Ramos (cell line): ENCODE data around the gene IRAK2.
"Not testable (repeated sequence)": the region's sequence is repeated elsewhere in the genome, so short reads cannot be mapped to it uniquely, and the experiment has no call there.

Experiments used
- in situ Hi-C: fragments of 300-500 bp; cut with MboI; formaldehyde crosslinking; loops from one replicate; pipeline ENCODE4 v1.14.3; 2022; ENCODE audit warnings: low sequenced_read_pairs; ENCODE audit not compliant: unreplicated experiment

Gene IRAK2, protein sequence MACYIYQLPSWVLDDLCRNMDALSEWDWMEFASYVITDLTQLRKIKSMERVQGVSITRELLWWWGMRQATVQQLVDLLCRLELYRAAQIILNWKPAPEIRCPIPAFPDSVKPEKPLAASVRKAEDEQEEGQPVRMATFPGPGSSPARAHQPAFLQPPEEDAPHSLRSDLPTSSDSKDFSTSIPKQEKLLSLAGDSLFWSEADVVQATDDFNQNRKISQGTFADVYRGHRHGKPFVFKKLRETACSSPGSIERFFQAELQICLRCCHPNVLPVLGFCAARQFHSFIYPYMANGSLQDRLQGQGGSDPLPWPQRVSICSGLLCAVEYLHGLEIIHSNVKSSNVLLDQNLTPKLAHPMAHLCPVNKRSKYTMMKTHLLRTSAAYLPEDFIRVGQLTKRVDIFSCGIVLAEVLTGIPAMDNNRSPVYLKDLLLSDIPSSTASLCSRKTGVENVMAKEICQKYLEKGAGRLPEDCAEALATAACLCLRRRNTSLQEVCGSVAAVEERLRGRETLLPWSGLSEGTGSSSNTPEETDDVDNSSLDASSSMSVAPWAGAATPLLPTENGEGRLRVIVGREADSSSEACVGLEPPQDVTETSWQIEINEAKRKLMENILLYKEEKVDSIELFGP

DNA sequence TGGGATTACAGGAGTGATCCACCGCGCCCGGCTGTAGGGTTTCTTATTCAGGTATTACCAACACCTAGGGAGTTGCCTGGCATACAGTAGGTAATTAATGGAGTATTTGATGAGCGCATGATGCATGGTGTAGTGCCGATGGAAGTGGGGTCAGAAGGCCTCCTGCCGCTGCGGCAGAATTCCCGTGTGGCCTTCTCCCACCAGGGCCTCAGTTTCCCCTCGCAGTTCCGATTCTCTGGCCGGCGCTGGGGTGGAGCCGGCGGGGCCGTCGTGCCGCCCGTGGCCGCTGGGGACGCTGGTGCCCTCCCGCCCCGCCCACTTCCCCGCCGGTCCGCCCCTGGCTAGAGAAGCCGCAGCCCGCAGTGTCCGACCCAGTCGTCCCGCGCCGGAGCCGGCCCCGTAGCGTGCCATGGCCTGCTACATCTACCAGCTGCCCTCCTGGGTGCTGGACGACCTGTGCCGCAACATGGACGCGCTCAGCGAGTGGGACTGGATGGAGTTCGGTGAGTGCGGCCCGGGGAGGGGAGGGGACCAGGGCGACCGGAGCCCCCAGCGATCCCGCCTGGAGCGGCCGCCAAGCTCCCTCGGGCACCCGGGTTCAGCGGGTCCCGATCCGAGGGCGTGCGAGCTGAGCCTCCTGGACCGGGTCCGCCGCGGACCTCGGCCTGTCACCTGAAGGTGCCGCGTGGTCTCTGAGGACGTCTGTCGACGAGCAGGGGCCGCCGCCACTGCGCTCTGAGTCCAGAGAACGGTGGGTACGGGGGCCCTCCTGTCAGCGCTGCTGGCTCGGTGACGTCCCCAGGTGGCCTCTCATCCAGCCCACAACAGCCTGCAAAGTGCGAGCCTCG lies at the start of gene IRAK2:
TSS of gene IRAK2 (plus strand) at position 374 of the 848 bp plus-strand sequence. CDS start at position 410, 36 bp downstream.
- in situ Hi-C loops = no loop called here

DNA sequence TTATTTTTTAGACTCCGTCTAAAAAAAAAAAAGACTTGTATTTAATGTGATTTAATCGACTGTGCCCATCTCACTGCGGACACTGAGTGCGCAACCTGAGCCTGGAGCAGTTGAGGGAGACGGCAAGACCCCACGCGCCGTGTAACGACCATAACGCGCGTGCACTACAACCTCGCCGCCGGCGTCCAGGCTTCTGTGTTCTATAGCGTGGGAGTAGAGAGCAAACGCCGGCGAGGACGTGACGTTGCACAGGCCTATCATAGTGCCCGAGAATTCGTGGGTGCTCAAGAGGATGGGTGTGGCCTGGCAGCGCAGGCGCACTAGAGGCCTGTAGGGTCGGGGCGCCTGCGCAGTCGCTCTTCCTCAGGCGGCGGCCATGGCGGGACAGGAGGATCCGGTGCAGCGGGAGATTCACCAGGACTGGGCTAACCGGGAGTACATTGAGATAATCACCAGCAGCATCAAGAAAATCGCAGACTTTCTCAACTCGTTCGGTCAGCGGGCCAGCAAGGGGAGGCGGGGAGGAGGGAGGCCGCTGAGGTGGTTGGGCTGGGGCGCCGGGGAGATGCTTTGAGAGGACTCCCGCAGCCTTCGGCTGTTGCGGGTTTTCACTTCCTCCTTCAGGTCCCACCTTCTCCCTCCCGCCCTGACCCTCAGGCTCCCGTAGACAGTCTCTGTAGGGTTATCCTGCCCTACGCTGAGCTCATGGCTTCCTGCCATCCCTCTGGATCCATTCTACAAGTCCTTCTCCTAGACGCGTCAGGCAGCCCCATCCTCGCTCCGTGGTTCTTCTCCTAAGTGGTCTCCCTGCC lies 49.2 kb upstream of the IRAK2 start, which contains the start of gene BRK1:
TSS of gene BRK1 (plus strand) at position 350 of the 812 bp plus-strand sequence. CDS start at position 377, 27 bp downstream.
- in situ Hi-C loops = no loop called here

DNA sequence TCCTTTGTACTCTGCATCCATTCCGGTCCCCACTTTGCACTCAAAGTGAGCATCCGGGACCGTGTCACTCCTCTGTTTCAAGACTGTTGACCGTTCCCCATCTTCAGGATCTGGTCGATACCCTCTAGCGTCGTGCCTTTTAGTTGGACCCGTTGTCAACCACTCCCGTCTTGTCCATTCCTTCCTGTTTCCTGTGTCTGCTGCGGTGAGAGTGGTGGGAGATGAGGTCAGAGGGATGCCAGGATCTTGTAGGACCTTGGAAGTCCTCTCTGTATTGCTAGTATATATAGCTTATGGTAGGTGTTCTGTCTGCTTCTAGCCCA lies 48.6 kb upstream of the IRAK2 start:
- in situ Hi-C loops = no loop called here

DNA sequence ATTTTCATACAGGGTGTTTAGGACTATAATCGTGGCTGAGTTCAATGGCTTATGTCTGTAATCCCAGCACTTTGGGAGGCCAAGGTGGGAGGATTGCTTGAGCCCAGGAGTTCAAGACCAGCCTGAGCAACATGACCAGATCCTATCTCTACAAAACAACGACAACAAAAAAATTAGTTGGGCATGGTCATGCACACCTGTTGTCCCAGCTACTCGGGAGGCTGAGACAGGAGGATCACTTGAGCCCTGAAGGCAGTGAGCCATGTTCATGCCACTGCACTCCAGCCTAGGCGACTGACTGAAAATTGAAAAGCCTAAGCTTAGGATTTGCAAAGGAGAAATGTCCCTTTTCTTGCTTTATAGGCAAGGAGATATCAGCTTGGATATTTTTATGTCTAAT lies 47.8 kb upstream of the IRAK2 start:
- in situ Hi-C loops = no loop called here

DNA sequence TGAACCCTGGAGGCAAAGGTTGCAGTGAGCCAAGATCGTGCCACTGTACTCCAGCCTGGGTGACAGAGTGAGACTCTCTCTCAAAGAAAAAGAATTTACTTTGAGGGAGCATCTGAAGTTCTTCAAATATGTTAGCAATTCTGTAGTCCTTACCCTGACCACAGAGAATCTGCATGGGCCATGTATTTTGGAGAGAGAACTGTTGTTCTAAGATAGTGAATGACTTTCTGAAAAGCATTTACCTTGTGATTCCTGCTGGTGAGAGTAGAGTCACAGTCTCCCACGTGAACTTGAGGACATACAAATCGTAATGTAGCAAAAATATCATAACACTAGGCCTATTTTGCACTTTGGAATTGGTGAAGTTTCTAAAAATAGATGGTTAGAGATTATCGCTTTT lies 45.3 kb upstream of the IRAK2 start:
- in situ Hi-C loops = no loop called here

DNA sequence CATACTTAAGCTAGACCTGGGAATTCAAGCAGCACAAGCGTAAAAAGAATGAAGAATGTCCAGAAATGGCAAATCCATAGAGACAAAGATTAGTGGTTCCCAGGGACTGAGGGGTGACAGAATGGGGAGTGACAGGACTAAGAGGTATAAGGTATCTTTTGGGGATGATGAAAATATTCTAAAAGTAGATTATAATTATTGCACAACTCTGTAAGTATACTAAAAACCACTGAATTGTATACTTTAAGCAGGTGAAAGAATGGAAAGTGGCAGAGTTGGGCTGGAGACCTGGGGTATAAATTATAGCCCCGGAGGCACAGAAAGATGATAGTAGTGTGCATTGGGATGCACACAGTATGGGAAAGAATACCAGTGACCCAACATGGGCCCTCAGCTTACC lies 43.7 kb upstream of the IRAK2 start:
- in situ Hi-C loops = no loop called here

DNA sequence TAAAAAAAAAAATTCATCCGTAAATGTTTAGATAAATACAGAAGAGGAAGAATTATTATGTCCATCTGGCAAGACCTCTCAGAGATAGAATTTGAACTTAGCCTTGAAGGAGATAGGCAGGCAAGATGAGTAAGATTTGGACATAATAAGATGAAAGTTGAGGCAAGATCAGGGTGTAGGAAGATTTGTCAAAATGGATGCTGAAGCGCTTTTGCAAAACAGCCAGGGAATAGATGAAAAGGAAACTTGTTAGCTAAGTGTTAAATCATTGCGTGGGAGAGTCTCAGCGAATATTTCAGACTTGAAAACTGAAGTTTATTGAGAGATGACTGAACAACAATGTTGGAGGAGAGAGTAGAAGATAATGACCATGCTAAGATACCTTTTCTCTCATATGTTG lies 42.0 kb upstream of the IRAK2 start:
- in situ Hi-C loops = no loop called here

DNA sequence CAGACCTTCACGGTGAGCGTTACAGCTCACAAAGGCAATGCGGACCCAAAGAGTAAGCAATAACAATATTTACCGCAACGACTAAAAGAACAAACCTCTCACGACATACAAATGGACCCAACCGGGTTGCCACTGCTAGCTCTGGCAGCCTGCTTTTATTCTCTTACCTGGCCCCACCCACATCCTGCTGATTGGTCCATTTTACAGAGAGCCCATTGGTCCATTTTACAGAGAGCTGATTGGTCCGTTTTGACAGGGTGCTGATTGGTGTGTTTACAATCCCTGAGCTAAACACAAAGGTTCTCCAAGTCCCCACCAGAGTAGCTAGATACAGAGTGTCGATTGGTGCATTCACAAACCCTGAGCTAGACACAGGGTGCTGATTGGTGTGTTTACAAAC lies 28.8 kb upstream of the IRAK2 start:
- in situ Hi-C loops = not testable (repeated sequence)

DNA sequence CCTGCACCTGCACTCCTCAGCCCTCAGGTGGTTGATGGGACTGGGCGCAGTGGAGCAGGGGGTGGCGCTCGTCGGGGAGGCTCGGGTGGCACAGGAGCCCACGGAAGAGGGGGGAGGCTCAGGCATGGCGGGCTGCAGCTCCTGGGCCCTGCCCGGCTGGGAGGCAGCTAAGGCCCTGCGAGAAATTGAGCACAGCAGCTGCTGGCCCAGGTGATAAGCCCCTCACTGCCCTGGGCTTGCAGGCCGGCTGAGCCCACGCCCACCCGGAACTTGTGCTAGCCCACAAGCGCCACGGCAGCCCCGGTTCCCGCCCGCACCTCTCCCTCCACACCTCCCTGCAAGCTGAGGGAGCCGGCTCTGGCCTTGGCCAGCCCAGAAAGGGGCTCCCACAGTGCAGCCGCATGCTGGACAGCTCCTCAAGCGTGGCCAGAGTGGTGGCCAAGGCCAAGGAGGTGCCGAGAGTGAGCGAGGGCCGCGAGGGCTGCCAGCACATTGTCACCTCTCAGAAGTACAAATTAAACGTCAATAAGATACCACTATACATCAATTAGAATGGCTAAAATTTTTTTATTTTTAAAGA lies 28.2 kb upstream of the IRAK2 start:
- in situ Hi-C loops = no loop called here

DNA sequence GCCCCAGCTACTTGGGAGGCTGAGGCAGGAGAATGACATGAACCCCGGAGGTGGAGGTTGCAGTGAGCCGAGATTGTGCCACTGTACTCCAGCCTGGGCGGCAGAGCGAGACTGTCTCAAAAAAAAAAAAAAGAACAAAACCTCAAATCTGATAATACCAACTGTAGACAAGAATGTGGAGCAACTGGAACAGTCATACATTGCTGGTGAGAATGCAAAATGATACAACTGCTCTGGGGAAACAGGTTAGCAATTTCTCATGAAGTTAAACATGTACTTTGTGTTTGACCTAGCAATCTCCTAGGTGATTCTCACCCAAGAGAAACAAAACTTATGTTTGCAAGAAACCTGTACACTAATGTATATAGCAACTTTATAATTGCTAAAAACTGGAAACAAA lies 27.5 kb upstream of the IRAK2 start:
- in situ Hi-C loops = no loop called here

DNA sequence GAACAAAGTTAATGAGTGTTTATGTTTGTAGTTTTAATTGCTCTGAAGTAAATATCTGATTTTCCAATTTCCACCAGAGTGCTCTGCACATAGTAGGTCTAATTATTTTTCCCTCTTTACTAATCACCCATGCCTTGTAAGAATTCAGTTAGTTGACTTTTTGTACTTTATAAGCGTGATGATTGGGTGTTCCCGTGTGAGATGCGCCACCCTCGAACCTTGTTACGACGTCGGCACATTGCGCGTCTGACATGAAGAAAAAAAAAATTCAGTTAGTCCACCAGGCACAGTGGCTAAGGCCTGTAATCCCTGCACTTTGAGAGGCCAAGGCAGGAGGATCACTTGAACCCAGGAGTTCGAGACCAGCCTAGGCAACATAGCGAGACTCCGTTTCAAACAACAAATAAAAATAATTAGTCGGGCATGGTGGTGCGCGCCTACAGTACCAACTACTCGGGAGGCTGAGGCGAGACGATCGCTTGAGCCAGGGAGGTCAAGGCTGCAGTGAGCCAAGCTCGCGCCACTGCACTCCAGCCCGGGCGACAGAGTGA lies 23.6 kb upstream of the IRAK2 start:
- in situ Hi-C loops = no loop called here

DNA sequence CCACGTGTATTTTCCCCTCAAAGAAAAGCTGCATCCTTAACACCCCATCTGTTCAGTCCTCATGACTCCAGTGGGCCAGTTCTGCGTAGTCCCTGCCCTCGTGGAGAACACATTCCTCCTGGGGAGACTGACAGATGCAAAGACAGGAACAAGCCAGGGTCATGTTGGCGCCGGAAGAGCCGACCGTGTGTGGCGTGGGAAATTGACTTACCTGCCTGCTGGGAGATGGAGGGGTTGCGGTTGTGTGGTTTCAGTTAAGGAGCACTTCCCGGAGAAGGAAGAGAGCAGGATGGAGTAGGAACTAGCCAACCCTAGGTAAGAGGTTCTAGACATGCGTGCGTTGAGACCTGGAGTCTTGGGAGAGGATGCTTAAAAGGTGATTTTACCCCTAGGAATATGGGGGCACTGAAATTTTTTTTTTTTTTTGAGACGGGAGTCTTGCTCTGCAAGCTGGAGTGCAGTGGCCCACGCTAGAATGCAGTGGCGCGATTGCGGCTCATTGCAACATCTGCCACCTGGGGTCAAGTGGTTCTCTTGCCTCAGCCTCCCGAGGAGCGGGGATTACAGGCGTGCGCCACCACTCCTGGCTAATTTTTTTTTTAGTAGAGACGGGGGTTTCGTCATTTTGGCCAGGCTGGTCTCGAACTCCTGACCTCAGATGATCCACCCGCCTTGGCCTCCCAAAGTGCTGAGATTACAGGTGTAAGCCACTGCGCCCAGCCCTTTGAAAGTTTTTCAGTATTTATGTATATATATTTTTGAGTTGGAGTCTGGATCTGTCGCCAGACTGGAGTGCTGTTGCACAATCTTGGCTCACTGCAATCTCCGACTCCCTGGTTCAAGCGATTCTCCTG lies 21.8 kb upstream of the IRAK2 start:
- in situ Hi-C loops = no loop called here

DNA sequence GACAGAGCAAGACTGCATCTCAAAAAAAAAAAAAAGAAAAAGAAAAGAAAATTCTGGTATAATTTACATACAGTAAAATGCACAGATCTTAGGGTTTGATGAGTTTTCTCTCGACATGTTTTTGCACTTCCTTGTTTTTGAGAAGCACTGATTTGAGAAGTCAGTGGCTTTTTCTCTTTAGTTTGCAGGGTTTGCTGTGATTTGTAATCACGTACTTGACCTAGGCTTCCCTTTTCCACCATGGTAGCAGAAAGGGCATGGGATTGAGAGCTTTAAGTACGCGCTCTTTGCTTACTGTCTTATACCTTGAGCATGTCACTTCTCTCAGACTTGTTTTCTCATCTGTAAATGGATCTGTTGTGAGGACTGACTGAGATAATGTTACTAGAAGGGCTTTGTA lies 19.0 kb upstream of the IRAK2 start:
- in situ Hi-C loops = no loop called here

DNA sequence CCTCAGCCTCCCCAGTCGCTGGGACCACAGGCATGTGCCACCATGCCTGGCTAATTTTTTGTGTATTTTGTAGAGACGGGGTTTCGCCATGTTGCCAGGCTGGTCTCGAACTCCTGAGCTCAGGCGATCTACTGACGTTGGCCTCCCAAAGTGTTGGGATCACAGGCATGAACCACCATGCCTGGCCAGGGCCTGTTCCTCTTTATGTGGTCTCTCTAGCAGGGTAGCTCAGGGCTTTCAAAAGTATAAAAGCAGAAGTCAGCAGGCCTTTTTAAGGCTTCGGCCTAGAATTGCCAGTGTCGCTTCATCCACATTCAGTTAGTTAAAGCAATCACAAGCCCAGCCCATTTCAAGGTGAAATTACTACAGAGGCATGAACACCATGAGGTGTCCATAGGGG lies 15.5 kb upstream of the IRAK2 start:
- in situ Hi-C loops = no loop called here

DNA sequence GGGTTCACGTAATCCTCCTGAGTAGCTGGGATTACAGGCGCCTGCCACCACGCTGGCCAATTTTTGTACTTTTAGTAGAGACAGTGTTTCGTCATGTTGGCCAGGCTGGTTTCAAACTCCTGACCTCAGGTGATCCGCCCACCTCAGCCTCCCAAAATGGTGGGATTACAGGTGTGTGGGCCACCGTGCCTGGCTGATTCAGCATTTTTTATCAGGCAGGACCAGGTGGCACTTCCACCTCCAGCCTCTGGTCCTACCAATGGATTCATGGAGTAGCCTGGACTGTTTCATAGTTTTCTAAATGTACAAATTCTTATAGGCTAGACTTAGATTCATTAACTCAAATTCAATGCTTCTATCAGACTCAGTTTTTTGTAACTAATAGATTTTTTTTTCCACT lies 13.7 kb upstream of the IRAK2 start:
- in situ Hi-C loops = no loop called here

DNA sequence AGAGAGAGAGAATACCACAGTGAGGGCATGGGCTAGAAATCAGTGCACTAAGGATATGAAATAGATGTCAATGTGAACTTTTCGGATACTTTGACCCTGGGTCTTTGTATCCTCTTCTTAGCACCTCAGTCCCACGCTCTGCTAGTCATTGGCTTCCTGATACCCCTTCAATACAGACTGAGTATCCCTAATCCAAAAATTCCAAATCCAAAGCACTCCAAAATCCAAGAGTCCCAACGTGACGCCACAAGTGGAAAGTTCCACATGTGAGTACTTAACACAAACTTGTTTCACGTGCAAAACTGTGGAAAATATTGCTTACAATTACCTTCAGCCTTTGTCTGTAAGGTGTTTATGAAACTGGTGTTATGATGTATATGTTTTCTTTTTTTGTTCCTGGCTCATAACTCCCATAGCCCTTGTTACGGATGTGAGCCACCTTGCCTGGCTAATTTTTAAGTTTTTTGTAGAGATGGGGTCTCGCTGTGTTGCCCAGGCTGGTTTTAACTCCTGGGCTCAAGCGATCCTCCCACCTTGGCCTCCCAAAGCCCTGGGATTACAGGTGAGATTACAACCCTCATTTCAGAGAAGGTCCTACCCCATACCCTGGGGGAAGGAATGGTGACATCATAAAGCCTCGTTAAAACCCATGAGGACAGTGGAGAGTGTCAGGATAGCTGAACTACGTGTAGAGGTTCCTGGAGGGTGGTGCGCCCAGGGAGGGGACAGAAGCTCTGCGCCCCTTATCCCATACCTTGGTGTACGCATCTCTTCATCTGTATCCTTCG lies 10.2 kb upstream of the IRAK2 start:
- in situ Hi-C loops = no loop called here

DNA sequence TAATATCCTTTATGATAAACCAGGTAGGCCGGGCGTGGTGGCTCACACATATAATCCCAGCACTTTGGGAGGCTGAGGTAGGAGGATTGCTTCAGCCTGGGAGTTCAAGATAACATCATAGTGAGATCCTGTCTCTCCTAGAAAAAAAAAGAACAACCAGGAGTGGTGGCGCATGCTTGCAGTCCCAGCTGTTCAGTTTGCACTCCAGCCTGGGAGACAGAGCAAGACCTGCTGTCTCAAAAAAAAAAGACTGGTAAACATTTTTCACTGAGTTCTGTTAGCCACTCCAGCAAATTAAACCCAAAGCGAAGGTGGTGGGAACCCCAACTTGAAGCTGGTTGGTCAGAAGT lies 9.6 kb upstream of the IRAK2 start:
- in situ Hi-C loops = no loop called here

DNA sequence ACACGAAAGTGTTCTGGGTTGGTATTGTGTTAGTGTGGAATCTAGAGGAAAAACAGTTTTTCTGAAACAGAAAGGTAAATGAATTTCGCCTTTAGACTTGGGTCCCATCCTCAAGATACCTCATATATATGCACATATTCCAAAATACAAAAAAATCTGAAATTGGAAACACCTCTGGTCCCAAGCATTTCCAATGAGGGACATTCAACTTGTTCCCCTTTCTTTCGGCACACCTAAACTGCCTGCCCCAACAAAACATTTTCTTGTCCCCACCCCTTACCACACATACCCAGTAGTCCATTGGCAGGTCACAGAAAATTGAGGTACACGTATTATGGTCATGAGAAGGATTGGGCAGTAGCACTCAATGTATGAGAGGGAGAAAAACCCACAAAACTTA lies 9.1 kb upstream of the IRAK2 start:
- in situ Hi-C loops = no loop called here
